ENCODE measurements around the gene ZFAND5. TPM values are rescaled to one million over a fixed set of nuclear protein-coding genes. Genes with fewer than 3 reads are reported as not detected.

The ZFAND5 gene
- polyA plus RNA-seq, 3 donors, result 199 to 702 (median 237) TPM

DNA sequence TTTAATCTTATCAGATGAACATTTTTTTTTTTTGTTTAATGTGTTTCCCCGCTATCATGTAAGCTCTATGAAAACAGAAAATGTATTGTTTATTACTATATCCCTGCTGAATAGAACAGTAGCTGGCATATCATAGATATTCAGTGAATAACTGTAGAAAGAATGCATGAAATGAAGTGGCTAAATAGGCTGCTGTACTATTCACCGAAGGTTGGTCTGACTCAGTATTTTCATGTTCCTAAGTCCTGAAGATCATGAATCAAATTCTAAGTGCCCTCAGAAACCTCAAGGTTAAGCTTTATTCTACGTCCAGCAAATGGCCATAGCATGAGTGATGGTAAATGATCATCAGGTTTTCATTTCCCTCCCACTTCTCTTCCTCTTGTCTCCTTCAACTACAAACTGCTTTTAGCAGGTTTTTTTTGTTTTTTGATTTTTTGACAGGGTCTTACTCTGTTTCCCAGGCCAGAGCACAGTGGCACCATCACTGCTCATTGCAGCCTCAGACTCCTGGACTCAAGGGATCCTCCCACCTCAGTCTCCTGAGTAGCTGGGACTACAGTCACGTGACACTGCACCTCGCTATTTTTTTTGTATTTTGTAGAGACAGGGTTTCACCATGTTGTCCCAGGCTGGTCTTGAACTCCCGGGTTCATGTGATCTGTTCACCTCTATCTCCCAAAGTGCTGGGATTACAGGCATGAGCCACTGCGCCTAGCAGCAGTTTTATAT, 19.1 kb upstream of the ZFAND5 start:
- Histone ChIP-seq H3K9ac (ENCODE audit: insufficient read depth, low read length, poor library complexity, severe bottlenecking) (no peak overlapping the region), H3K9me3 (replicated peaks in 1 of 2; ENCODE audit: control insufficient read depth in 1 of 2, insufficient read depth in 1 of 2, low read length in 2 of 2) (no peaks in the 10 kb centered on the region), H3K79me2 (ENCODE audit: insufficient read depth, low read length) (no peaks in the 10 kb centered on the region), H3K4me2 (replicated peaks; ENCODE audit: extremely low read depth, low read length, poor library complexity, severe bottlenecking) (no peak overlapping the region), H2AFZ (ENCODE audit: insufficient read depth, low read depth, low read length, poor library complexity, severe bottlenecking) (no peak overlapping the region), H4K20me1 (ENCODE audit: insufficient read depth, low read length) (no peaks in the 10 kb centered on the region), H3K36me3 (replicated peaks in 1 of 2; ENCODE audit: control insufficient read depth in 1 of 2, insufficient read depth in 2 of 2, low read length in 2 of 2) (no peaks in the 10 kb centered on the region), H3K4me3 (replicated peaks in 1 of 3; ENCODE audit: low read depth in 2 of 3, low read length in 3 of 3) (no peak overlapping the region), H3K27me3 (ENCODE audit: control insufficient read depth in 2 of 2, insufficient read depth in 2 of 2, low read length in 2 of 2) (no peaks in the 10 kb centered on the region), H3K27ac (ENCODE audit: low read depth in 1 of 2, low read length in 2 of 2) (no peak overlapping the region), H3K4me1 (ENCODE audit: control insufficient read depth in 1 of 2, insufficient read depth in 2 of 2, low read length in 2 of 2) (peaks cover 0 to 4% of the 10 kb centered on the region in 2 donors)
- no peaks in the 10 kb centered on the region for H3K36me3 Mint-ChIP-seq
- peaks cover 12% of the 10 kb centered on the region for H3K4me1 Mint-ChIP-seq
- no CpG with 5 or more reads among the region's 7 CpGs for WGBS (ENCODE audit: insufficient coverage)
- intact Hi-C loops (cut with micrococcal nuclease), result no loop called here
- no peaks in the 10 kb centered on the region for H3K9me3 Mint-ChIP-seq
- peak overlapping the region in 1 of 7 donors; percentile 38 for H3K27ac Mint-ChIP-seq
- no peak overlapping the region for H3K4me3 Mint-ChIP-seq
- no peak for DNase-seq
- TF ChIP-seq, protein P1, sequence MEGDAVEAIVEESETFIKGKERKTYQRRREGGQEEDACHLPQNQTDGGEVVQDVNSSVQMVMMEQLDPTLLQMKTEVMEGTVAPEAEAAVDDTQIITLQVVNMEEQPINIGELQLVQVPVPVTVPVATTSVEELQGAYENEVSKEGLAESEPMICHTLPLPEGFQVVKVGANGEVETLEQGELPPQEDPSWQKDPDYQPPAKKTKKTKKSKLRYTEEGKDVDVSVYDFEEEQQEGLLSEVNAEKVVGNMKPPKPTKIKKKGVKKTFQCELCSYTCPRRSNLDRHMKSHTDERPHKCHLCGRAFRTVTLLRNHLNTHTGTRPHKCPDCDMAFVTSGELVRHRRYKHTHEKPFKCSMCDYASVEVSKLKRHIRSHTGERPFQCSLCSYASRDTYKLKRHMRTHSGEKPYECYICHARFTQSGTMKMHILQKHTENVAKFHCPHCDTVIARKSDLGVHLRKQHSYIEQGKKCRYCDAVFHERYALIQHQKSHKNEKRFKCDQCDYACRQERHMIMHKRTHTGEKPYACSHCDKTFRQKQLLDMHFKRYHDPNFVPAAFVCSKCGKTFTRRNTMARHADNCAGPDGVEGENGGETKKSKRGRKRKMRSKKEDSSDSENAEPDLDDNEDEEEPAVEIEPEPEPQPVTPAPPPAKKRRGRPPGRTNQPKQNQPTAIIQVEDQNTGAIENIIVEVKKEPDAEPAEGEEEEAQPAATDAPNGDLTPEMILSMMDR (IDR thresholded peaks at IDR 0.05), result no peak
- peaks cover 0 to 6% (median 4%) of the 10 kb centered on the region in 3 donors for H3K27me3 Mint-ChIP-seq (ENCODE audit: low read depth in 3 of 3)

DNA sequence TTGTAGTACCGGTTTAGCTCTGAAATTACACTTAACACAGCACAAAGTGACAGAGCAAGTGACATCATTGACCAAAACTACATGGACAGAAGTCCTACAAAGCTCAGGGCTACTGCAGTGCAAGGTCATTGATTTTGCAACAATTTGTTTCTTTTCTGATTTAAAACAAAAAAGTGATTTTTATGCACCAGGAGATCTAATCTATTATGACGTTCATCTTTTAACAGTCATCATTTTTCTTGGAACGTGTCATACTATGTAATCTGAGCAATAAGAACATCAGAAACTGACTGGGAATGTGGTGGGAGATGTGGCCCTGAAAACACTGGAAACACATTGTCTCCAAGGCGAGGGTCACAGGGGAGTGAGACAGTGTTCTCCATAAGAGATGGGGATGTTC, 17.4 kb upstream of the ZFAND5 start:
- Histone ChIP-seq H3K36me3 (replicated peaks in 1 of 2; ENCODE audit: control insufficient read depth in 1 of 2, insufficient read depth in 2 of 2, low read length in 2 of 2) (no peaks in the 10 kb centered on the region), H2AFZ (ENCODE audit: insufficient read depth, low read depth, low read length, poor library complexity, severe bottlenecking) (no peak overlapping the region), H3K79me2 (ENCODE audit: insufficient read depth, low read length) (no peaks in the 10 kb centered on the region), H3K9me3 (replicated peaks in 1 of 2; ENCODE audit: control insufficient read depth in 1 of 2, insufficient read depth in 1 of 2, low read length in 2 of 2) (no peaks in the 10 kb centered on the region), H3K4me2 (replicated peaks; ENCODE audit: extremely low read depth, low read length, poor library complexity, severe bottlenecking) (no peak overlapping the region), H3K27me3 (ENCODE audit: control insufficient read depth in 2 of 2, insufficient read depth in 2 of 2, low read length in 2 of 2) (no peaks in the 10 kb centered on the region), H3K4me1 (ENCODE audit: control insufficient read depth in 1 of 2, insufficient read depth in 2 of 2, low read length in 2 of 2) (peaks cover 0 to 3% of the 10 kb centered on the region in 2 donors), H4K20me1 (ENCODE audit: insufficient read depth, low read length) (no peaks in the 10 kb centered on the region), H3K9ac (ENCODE audit: insufficient read depth, low read length, poor library complexity, severe bottlenecking) (no peak overlapping the region), H3K27ac (ENCODE audit: low read depth in 1 of 2, low read length in 2 of 2) (no peak overlapping the region), H3K4me3 (replicated peaks in 1 of 3; ENCODE audit: low read depth in 2 of 3, low read length in 3 of 3) (no peak overlapping the region)
- WGBS (ENCODE audit: insufficient coverage), result no CpG with 5 or more reads among the region's 4 CpGs
- Mint-ChIP-seq H3K4me3 (no peak overlapping the region), H3K4me1 (peaks cover 10% of the 10 kb centered on the region), H3K27me3 (ENCODE audit: low read depth in 3 of 3) (peaks cover 0 to 9% (median 3%) of the 10 kb centered on the region in 3 donors), H3K9me3 (no peaks in the 10 kb centered on the region), H3K27ac (no peak overlapping the region), H3K36me3 (no peaks in the 10 kb centered on the region)
- TF ChIP-seq, protein P1 (IDR thresholded peaks at IDR 0.05), result no peak
- intact Hi-C loops (cut with micrococcal nuclease), result no loop called here
- DNase-seq, result no peak

All from CD14-positive monocyte (primary cell).